HL-60 (cell line): Measurements from ENCODE around the gene AKAP13.

Source experiments
- DNase-seq, 2 experiments: peaks; one replicate each; pipeline ENCODE4 v3.0.0-alpha.2; 2010 to 2020; ENCODE audit warnings: low read depth in 1 of 2, low spot score in 1 of 2
- H3K27ac ChIP-seq: fragments of 250-450 bp; sonication (Bioruptor Pico); replicated peaks from 2 replicates; pipeline ENCODE4 v1.5.1; 2020; ENCODE audit warnings: mild to moderate bottlenecking, moderate library complexity
- H3K27me3 ChIP-seq: fragments of 250-450 bp; sonication (Bioruptor Pico); 2 replicates; pipeline ENCODE4 v1.5.1; 2021; ENCODE audit warnings: mild to moderate bottlenecking, moderate library complexity; ENCODE audit not compliant: insufficient read depth, poor library complexity, severe bottlenecking
- H3K4me3 ChIP-seq: replicated peaks from 2 replicates; pipeline ENCODE4 v1.5.1; 2011; ENCODE audit warnings: mild to moderate bottlenecking, control low read depth, low read length; ENCODE audit not compliant: insufficient read depth
- CTCF ChIP-seq: IDR thresholded peaks from one replicate; pipeline ENCODE4 v1.5.1; 2011; ENCODE audit warnings: low read length, control low read depth, inconsistent platforms; ENCODE audit not compliant: insufficient read depth
- GABPA ChIP-seq: IDR thresholded peaks from 2 replicates; pipeline ENCODE4 v1.6.1; 2012; ENCODE audit warnings: low read depth
- POLR2AphosphoS5 ChIP-seq: IDR thresholded peaks from 2 replicates; pipeline ENCODE4 v1.6.1; 2012; ENCODE audit warnings: low read depth
- REST ChIP-seq: IDR thresholded peaks from 2 replicates; pipeline ENCODE4 v1.6.1; 2012; ENCODE audit warnings: low read depth; ENCODE audit not compliant: insufficient replicate concordance
- SPI1 ChIP-seq: IDR thresholded peaks from 2 replicates; pipeline ENCODE4 v1.6.1; 2012; ENCODE audit warnings: low read depth, mild to moderate bottlenecking, borderline replicate concordance

The AKAP13 gene

GRCh38 chr15:85600001-85600400 is 219.6 kb downstream of the AKAP13 start:
- no peak overlapping the region for H3K27ac ChIP-seq
- H3K27me3 ChIP-seq: no peaks in the 10 kb centered on the region
- no peak for TF ChIP-seq GABPA
- no peak for TF ChIP-seq POLR2AphosphoS5
- no peak for TF ChIP-seq CTCF
- no peak for TF ChIP-seq REST
- TF ChIP-seq SPI1: no peak
- DNase-seq: no peak
- H3K4me3 ChIP-seq: no peak overlapping the region

- TF ChIP-seq REST (no peak), GABPA (no peak), POLR2AphosphoS5 (no peak), SPI1 (no peak), CTCF (no peak)
- Histone ChIP-seq H3K27me3 (no peaks in the 10 kb centered on the region), H3K27ac (no peak overlapping the region), H3K4me3 (no peak overlapping the region)
- DNase-seq: no peak
Observed at GRCh38 chr15:85603160-85603559, 222.8 kb downstream of the AKAP13 start.

DNA sequence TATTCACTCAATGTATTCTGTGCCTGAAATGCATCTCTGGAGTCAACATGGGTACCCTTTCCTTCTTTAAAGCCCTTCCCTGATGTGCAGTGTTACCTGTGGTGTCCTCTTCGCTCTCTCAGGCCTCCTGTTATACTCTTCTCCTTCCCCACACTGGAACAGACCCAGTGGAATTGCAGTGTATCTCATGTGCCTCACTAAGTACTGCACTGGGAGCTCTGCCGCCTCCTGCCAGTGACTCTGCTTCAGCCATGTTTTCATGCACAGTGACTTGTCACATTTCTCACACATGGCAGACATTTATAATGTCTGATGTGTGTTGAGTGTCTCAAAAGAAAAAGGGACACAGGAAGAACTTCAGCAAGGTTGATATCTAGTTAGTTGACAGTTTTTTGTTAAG is 223.3 kb downstream of the AKAP13 start:
- H3K4me3 ChIP-seq: no peak overlapping the region
- TF ChIP-seq CTCF (no peak), POLR2AphosphoS5 (no peak), REST (no peak), GABPA (no peak), SPI1 (no peak)
- DNase-seq: no peak
- no peak overlapping the region for H3K27ac ChIP-seq
- no peaks in the 10 kb centered on the region for H3K27me3 ChIP-seq
